Liver (tissue), 9 donors: ENCODE results near the gene BHLHA9. TPM values are rescaled to one million over a fixed set of nuclear protein-coding genes. Genes with fewer than 3 reads are reported as not detected.

Source experiments
- DNase-seq: peaks from one replicate; pipeline ENCODE4 v3.0.0-alpha.2; 2017; ENCODE audit warnings: low spot score
- H3K27ac ChIP-seq, 2 donors: one replicate each; pipeline ENCODE4 v1.7.0; 2013; ENCODE audit warnings: inconsistent platforms in 2 of 2, low read length in 2 of 2, control low read depth in 1 of 2, low read depth in 1 of 2, mild to moderate bottlenecking in 1 of 2
- H3K27me3 ChIP-seq, 4 donors: one replicate each; pipeline versions ENCODE4 v1.6.1 to v1.7.0; 2013; ENCODE audit warnings: low read length in 3 of 4, inconsistent platforms in 1 of 4, mild to moderate bottlenecking in 1 of 4, moderate library complexity in 1 of 4; ENCODE audit not compliant: control insufficient read depth in 4 of 4, insufficient read depth in 4 of 4
- H3K36me3 ChIP-seq, 4 donors: one replicate each; pipeline versions ENCODE4 v1.6.1 to v1.7.0; 2013; ENCODE audit warnings: low read length in 3 of 4, mild to moderate bottlenecking in 3 of 4, low read depth in 1 of 4, moderate library complexity in 1 of 4; ENCODE audit not compliant: control insufficient read depth in 4 of 4, insufficient read depth in 3 of 4
- H3K4me1 ChIP-seq, 4 donors: one replicate each; pipeline versions ENCODE4 v1.6.1 to v1.7.0; 2013; ENCODE audit warnings: low read length in 3 of 4, mild to moderate bottlenecking in 3 of 4, moderate library complexity in 1 of 4; ENCODE audit not compliant: control insufficient read depth in 4 of 4, insufficient read depth in 4 of 4
- H3K4me3 ChIP-seq, 3 donors: one replicate each; pipeline versions ENCODE4 v1.6.1 to v1.7.0; 2013; ENCODE audit warnings: low read length in 3 of 3, control low read depth in 1 of 3, low read depth in 1 of 3, mild to moderate bottlenecking in 1 of 3
- H3K9ac ChIP-seq, 2 donors: one replicate each; pipeline ENCODE4 v1.7.0; 2013; ENCODE audit warnings: low read length in 2 of 2, mild to moderate bottlenecking in 2 of 2, moderate library complexity in 2 of 2, control low read depth in 1 of 2, low read depth in 1 of 2
- H3K9me3 ChIP-seq, 4 donors: one replicate each; pipeline versions ENCODE4 v1.6.1 to v1.7.0; 2013; ENCODE audit warnings: low read length in 3 of 4; ENCODE audit not compliant: control insufficient read depth in 4 of 4
- EGR1 ChIP-seq, 2 donors: IDR thresholded peaks; 2 replicates each; pipeline ENCODE4 v1.6.1; 2016 to 2018; ENCODE audit warnings: antibody characterized with exemption in 2 of 2, low read depth in 2 of 2
- FOXA1 ChIP-seq: IDR thresholded peaks from 2 replicates; pipeline ENCODE4 v1.6.1; 2016; ENCODE audit warnings: antibody characterized with exemption
- GABPA ChIP-seq, 2 donors: IDR thresholded peaks in 1 of 2; conservative IDR thresholded peaks in 1 of 2; 2 replicates each; pipeline ENCODE4 v1.6.1; 2016; ENCODE audit warnings: antibody characterized with exemption in 2 of 2, mild to moderate bottlenecking in 1 of 2, moderate library complexity in 1 of 2
- HNF4A ChIP-seq, 2 donors: conservative IDR thresholded peaks; 2 replicates each; pipeline ENCODE4 v1.6.1; 2016; ENCODE audit warnings: antibody characterized with exemption in 2 of 2, mild to moderate bottlenecking in 2 of 2
- JUND ChIP-seq, 2 donors: IDR thresholded peaks; 2 replicates each; pipeline ENCODE4 v1.6.1; 2016; ENCODE audit warnings: antibody characterized with exemption in 2 of 2
- RAD21 ChIP-seq, 2 donors: IDR thresholded peaks; 2 replicates each; pipeline ENCODE4 v1.6.1; 2016; ENCODE audit warnings: antibody characterized with exemption in 2 of 2, mild to moderate bottlenecking in 2 of 2
- RXRA ChIP-seq, 2 donors: IDR thresholded peaks; 2 replicates each; pipeline ENCODE4 v1.6.1; 2017 to 2018; ENCODE audit warnings: antibody characterized with exemption in 2 of 2, mild to moderate bottlenecking in 1 of 2
- TAF1 ChIP-seq: conservative IDR thresholded peaks from 2 replicates; pipeline ENCODE4 v1.6.1; 2016; ENCODE audit warnings: antibody characterized with exemption, mild to moderate bottlenecking
- YY1 ChIP-seq: IDR thresholded peaks from 2 replicates; pipeline ENCODE4 v1.6.1; 2016; ENCODE audit warnings: antibody characterized with exemption, mild to moderate bottlenecking
- ZBTB33 ChIP-seq: IDR thresholded peaks from 2 replicates; pipeline ENCODE4 v1.6.1; 2016; ENCODE audit warnings: antibody characterized with exemption
- WGBS: extraction: QIAGEN DNeasy Blood & Tissue Kit; methylation state at CpG from one replicate; pipeline ENCODE4 v1.1.7; 2013; 5-methylcytosine and 5-hydroxymethylcytosine counted together
- polyA plus RNA-seq, 2 donors: library from polyadenylated mRNA; stranded (reverse) in 1 of 2; unstranded in 1 of 2; fragments of 200-250 nt in 1 of 2; fragments of >200 nt in 1 of 2; fragmentation: Nextera tagmentation in 1 of 2; extraction: Ambion mirVana in 1 of 2; gene quantifications; one replicate each; pipeline versions ENCODE4 v1.2.1 to v1.2.3, GENCODE V29; 2013 to 2015
- total RNA-seq, 2 donors: library from RNA; depleted of rRNA; stranded (reverse); fragments of >200 nt; gene quantifications; one replicate each; pipeline ENCODE4 v1.2.3, GENCODE V29; 2014
- TF ChIP-seq, protein P1 (sequence below): IDR thresholded peaks from 2 replicates; pipeline ENCODE4 v1.6.1; 2016; ENCODE audit warnings: antibody characterized with exemption
- TF ChIP-seq, protein P2 (sequence below): fragments of 150-350 bp; IDR thresholded peaks from 2 replicates; pipeline ENCODE4 v1.5.1; 2017; ENCODE audit warnings: improper control_type of control experiment, low read depth, low read length; ENCODE audit not compliant: missing input control
- donor health status: healthy.
- donor health status: healthy.
- donor health status: healthy.
- donor health status: healthy.
- donor health status: healthy.

BHLHA9 gene
- total and polyA plus RNA-seq, 4 donors, result 0.08 TPM; not detected in 3

DNA sequence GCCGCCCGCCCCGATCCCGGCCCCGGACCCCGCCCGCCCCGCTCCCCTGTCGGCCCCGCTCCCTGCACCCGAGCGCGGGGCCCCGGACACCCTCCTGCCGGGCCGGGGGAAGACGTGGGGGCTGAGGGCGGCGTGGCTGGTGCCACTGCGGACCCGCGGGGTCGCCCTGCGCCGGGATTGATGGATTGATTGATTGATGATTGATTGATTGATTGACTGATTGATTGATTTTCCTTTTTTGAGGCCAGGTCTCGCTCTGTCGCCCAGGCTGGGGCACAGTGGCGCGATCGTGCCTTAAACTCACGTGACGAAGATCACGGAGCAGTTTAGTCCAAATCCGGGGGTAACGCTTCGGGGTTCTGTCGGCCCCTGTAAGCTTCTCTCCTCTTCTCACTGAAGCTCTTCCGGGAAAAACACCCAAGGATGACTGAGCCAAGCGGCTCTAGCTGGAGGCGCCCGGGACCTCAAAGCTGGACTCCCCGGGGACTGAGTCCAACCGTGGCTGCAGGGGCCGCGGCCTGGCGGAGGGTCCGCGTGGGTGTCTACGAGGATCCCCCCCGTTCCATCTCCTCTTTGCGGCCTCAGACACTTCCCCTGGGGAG lies 40.2 kb upstream of the BHLHA9 start:
- H3K9me3 ChIP-seq, result no peaks in the 10 kb centered on the region
- DNase-seq, result no peak
- H3K27ac ChIP-seq, result no peak overlapping the region
- H3K9ac ChIP-seq, result no peak overlapping the region
- WGBS, result 20% methylated on average over 51 of the region's 51 CpGs
- H3K27me3 ChIP-seq, result peaks cover 2 to 9% (median 5%) of the 10 kb centered on the region in 4 donors
- TF ChIP-seq FOXA1, result no peak
- TF ChIP-seq JUND (IDR thresholded peaks at IDR 0.05), result no peak
- TF ChIP-seq, protein P1, sequence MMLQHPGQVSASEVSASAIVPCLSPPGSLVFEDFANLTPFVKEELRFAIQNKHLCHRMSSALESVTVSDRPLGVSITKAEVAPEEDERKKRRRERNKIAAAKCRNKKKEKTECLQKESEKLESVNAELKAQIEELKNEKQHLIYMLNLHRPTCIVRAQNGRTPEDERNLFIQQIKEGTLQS, result no peak
- no peak for TF ChIP-seq TAF1
- no peak for TF ChIP-seq HNF4A (conservative IDR thresholded peaks at IDR 0.05)
- no peak for TF ChIP-seq YY1
- TF ChIP-seq GABPA (IDR thresholded peaks at IDR 0.05 in 1 of 2, conservative IDR thresholded peaks at IDR 0.05 in 1 of 2), result no peak
- TF ChIP-seq, protein P2, sequence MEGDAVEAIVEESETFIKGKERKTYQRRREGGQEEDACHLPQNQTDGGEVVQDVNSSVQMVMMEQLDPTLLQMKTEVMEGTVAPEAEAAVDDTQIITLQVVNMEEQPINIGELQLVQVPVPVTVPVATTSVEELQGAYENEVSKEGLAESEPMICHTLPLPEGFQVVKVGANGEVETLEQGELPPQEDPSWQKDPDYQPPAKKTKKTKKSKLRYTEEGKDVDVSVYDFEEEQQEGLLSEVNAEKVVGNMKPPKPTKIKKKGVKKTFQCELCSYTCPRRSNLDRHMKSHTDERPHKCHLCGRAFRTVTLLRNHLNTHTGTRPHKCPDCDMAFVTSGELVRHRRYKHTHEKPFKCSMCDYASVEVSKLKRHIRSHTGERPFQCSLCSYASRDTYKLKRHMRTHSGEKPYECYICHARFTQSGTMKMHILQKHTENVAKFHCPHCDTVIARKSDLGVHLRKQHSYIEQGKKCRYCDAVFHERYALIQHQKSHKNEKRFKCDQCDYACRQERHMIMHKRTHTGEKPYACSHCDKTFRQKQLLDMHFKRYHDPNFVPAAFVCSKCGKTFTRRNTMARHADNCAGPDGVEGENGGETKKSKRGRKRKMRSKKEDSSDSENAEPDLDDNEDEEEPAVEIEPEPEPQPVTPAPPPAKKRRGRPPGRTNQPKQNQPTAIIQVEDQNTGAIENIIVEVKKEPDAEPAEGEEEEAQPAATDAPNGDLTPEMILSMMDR, result no peak
- H3K4me3 ChIP-seq, result peak overlapping the region in 1 of 3 donors; percentile 51
- no peaks in the 10 kb centered on the region for H3K36me3 ChIP-seq
- H3K4me1 ChIP-seq, result peaks cover 0 to 12% (median 11%) of the 10 kb centered on the region in 4 donors

GRCh38 chr17:1231456-1231855 lies 38.8 kb upstream of the BHLHA9 start:
- Histone ChIP-seq H3K36me3 (no peaks in the 10 kb centered on the region), H3K9me3 (no peaks in the 10 kb centered on the region), H3K27ac (no peak overlapping the region), H3K4me1 (peaks cover 0 to 12% (median 11%) of the 10 kb centered on the region in 4 donors), H3K4me3 (no peak overlapping the region), H3K9ac (no peak overlapping the region), H3K27me3 (peaks cover 2 to 9% (median 5%) of the 10 kb centered on the region in 4 donors)
- no peak for DNase-seq
- WGBS, result 60% methylated on average over 12 of the region's 12 CpGs
- no peak for TF ChIP-seq TAF1
- TF ChIP-seq JUND (IDR thresholded peaks at IDR 0.05), result no peak
- no peak for TF ChIP-seq FOXA1

- peaks cover 2 to 7% (median 5%) of the 10 kb centered on the region in 4 donors for H3K27me3 ChIP-seq
- 83% methylated on average over 8 of the region's 8 CpGs for WGBS
- no peaks in the 10 kb centered on the region for H3K36me3 ChIP-seq
- DNase-seq, result no peak
- no peak overlapping the region for H3K9ac ChIP-seq
- H3K4me3 ChIP-seq, result no peak overlapping the region
- TF ChIP-seq JUND (IDR thresholded peaks at IDR 0.05), result no peak
- TF ChIP-seq RAD21 (IDR thresholded peaks at IDR 0.05), result no peak
- TF ChIP-seq HNF4A (conservative IDR thresholded peaks at IDR 0.05), result no peak
- no peak for TF ChIP-seq ZBTB33
- TF ChIP-seq TAF1, result no peak
- TF ChIP-seq EGR1 (IDR thresholded peaks at IDR 0.05; ENCODE audit: low read depth in 2 of 2), result no peak
- no peak for TF ChIP-seq RXRA (IDR thresholded peaks at IDR 0.05)
- no peak for TF ChIP-seq GABPA (IDR thresholded peaks at IDR 0.05 in 1 of 2, conservative IDR thresholded peaks at IDR 0.05 in 1 of 2)
- no peak for TF ChIP-seq YY1
- TF ChIP-seq, protein P2, result no peak
- no peak overlapping the region for H3K27ac ChIP-seq
- no peaks in the 10 kb centered on the region for H3K9me3 ChIP-seq
- peaks cover 0 to 12% (median 11%) of the 10 kb centered on the region in 4 donors for H3K4me1 ChIP-seq
These were observed 37.9 kb upstream of the BHLHA9 start for GRCh38 chr17:1232331-1232730.
